DOHH2 (cell line): ENCODE results near the gene PLXND1.

Source experiments
- H3F3A ChIP-seq: fragments of 200-600 bp; sonication (generic), shearing (Covaris generic); 2 replicates; pipeline ENCODE4 v1.6.0; 2016; ENCODE audit warnings: antibody characterized with exemption, mild to moderate bottlenecking; ENCODE audit not compliant: control insufficient read depth, insufficient read depth
- H3K27ac ChIP-seq: fragments of 200-600 bp; sonication (generic); 2 replicates; pipeline ENCODE4 v1.5.1; 2014; ENCODE audit warnings: low read depth, mild to moderate bottlenecking, low read length, moderate library complexity
- H3K27me3 ChIP-seq: fragments of 200-600 bp; sonication (generic); 2 replicates; pipeline ENCODE4 v1.6.1; 2014; ENCODE audit warnings: mild to moderate bottlenecking, low read length, mixed read lengths; ENCODE audit not compliant: control insufficient read depth
- H3K36me3 ChIP-seq: fragments of 200-600 bp; sonication (generic); 2 replicates; pipeline ENCODE4 v1.6.1; 2014; ENCODE audit warnings: mild to moderate bottlenecking, low read length, moderate library complexity, mixed read lengths; ENCODE audit not compliant: control insufficient read depth
- H3K4me1 ChIP-seq: fragments of 200-600 bp; sonication (generic); 2 replicates; pipeline ENCODE4 v1.6.1; 2014; ENCODE audit warnings: mild to moderate bottlenecking, low read length, mixed read lengths; ENCODE audit not compliant: control insufficient read depth
- H3K4me2 ChIP-seq: fragments of 200-600 bp; sonication (generic); 2 replicates; pipeline ENCODE4 v1.6.0; 2014; ENCODE audit warnings: mild to moderate bottlenecking, low read length, moderate library complexity
- H3K4me3 ChIP-seq: fragments of 200-600 bp; sonication (generic); 2 replicates; pipeline ENCODE4 v1.5.1; 2014; ENCODE audit warnings: mild to moderate bottlenecking, low read length, mixed read lengths
- H3K79me2 ChIP-seq: fragments of 200-600 bp; sonication (generic); 2 replicates; pipeline ENCODE4 v1.6.1; 2014; ENCODE audit warnings: mild to moderate bottlenecking, low read length, mixed read lengths; ENCODE audit not compliant: control insufficient read depth
- H3K9me2 ChIP-seq: fragments of 200-600 bp; sonication (generic); replicated peaks from 2 replicates; pipeline ENCODE4 v1.6.1; 2014; ENCODE audit warnings: mild to moderate bottlenecking, low read length, mixed read lengths; ENCODE audit not compliant: control insufficient read depth
- H3K9me3 ChIP-seq: fragments of 200-600 bp; sonication (generic); 2 replicates; pipeline ENCODE4 v1.6.1; 2014; ENCODE audit warnings: antibody characterized with exemption, low read length, mixed read lengths; ENCODE audit not compliant: control insufficient read depth, insufficient read depth
- H4K20me1 ChIP-seq: fragments of 200-600 bp; sonication (generic); 2 replicates; pipeline ENCODE4 v1.6.0; 2014; ENCODE audit warnings: low read depth, mild to moderate bottlenecking, antibody characterized with exemption, low read length, moderate library complexity; ENCODE audit not compliant: control insufficient read depth, insufficient read depth
- CTCF ChIP-seq: fragments of 200-600 bp; sonication (generic); IDR thresholded peaks from one replicate; pipeline ENCODE4 v1.5.1; 2014; ENCODE audit warnings: antibody characterized with exemption, mild to moderate bottlenecking, low read depth, low read length; ENCODE audit not compliant: poor library complexity, severe bottlenecking
- EZH2phosphoT487 ChIP-seq: fragments of 200-600 bp; sonication (generic); IDR thresholded peaks from 2 replicates; pipeline ENCODE4 v1.6.1; 2017; ENCODE audit warnings: borderline replicate concordance, mild to moderate bottlenecking, antibody characterized with exemption, low read length, moderate library complexity, mixed read lengths

Gene PLXND1

GRCh38 chr3:129638481-129638880 lies 32.0 kb upstream of the PLXND1 start:
- TF ChIP-seq EZH2phosphoT487, result no peak
- TF ChIP-seq CTCF, result no peak

GRCh38 chr3:129636082-129636481 lies 29.6 kb upstream of the PLXND1 start:
- Histone ChIP-seq H3K9me3 (no peaks in the 10 kb centered on the region), H3K4me1 (no peaks in the 10 kb centered on the region), H3K4me2 (no peak overlapping the region), H3F3A (no peaks in the 10 kb centered on the region), H3K4me3 (no peak overlapping the region), H3K36me3 (no peaks in the 10 kb centered on the region), H3K79me2 (no peaks in the 10 kb centered on the region), H4K20me1 (no peaks in the 10 kb centered on the region), H3K27me3 (no peaks in the 10 kb centered on the region), H3K27ac (no peak overlapping the region), H3K9me2 (no peaks in the 10 kb centered on the region)
- no peak for TF ChIP-seq EZH2phosphoT487

More at GRCh38 chr3:129638481-129638880, 32.0 kb upstream of the PLXND1 start:
- Histone ChIP-seq H3K4me2 (no peak overlapping the region), H3K4me1 (no peaks in the 10 kb centered on the region), H3K36me3 (no peaks in the 10 kb centered on the region), H3K79me2 (no peaks in the 10 kb centered on the region), H3K4me3 (no peak overlapping the region), H3K27me3 (no peaks in the 10 kb centered on the region), H4K20me1 (no peaks in the 10 kb centered on the region), H3F3A (no peaks in the 10 kb centered on the region), H3K9me2 (no peaks in the 10 kb centered on the region), H3K9me3 (no peaks in the 10 kb centered on the region), H3K27ac (no peak overlapping the region)

- Histone ChIP-seq H3K27ac (no peak overlapping the region), H3K36me3 (no peaks in the 10 kb centered on the region), H3K4me1 (no peaks in the 10 kb centered on the region), H3K79me2 (no peaks in the 10 kb centered on the region), H3K4me2 (no peak overlapping the region), H3F3A (no peaks in the 10 kb centered on the region), H4K20me1 (no peaks in the 10 kb centered on the region), H3K27me3 (no peaks in the 10 kb centered on the region), H3K4me3 (no peak overlapping the region), H3K9me2 (no peaks in the 10 kb centered on the region), H3K9me3 (no peaks in the 10 kb centered on the region)
- TF ChIP-seq CTCF, result no peak
- no peak for TF ChIP-seq EZH2phosphoT487
Measured at GRCh38 chr3:129635656-129636055, 29.2 kb upstream of the PLXND1 start.

GRCh38 chr3:129633751-129634481 lies 27.4 kb upstream of the PLXND1 start:
- H3K4me3 ChIP-seq, result no peak overlapping the region
- H3K9me2 ChIP-seq, result no peaks in the 10 kb centered on the region
- no peaks in the 10 kb centered on the region for H3K79me2 ChIP-seq
- H3K36me3 ChIP-seq, result no peaks in the 10 kb centered on the region
- H3K27ac ChIP-seq, result no peak overlapping the region
- H3K4me2 ChIP-seq, result no peak overlapping the region
- no peaks in the 10 kb centered on the region for H4K20me1 ChIP-seq
- no peaks in the 10 kb centered on the region for H3K4me1 ChIP-seq
- H3F3A ChIP-seq, result no peaks in the 10 kb centered on the region
- no peaks in the 10 kb centered on the region for H3K27me3 ChIP-seq
- H3K9me3 ChIP-seq, result no peaks in the 10 kb centered on the region
- TF ChIP-seq EZH2phosphoT487 (no peak), CTCF (no peak)
